A673 (cell line): ENCODE data around the gene POU2AF1.

ENCODE experiments used
- EZH2 ChIP-seq: fragments of 200-600 bp; sonication (generic); IDR thresholded peaks from 2 replicates; pipeline ENCODE4 v1.6.1; 2017; ENCODE audit warnings: borderline replicate concordance, low read depth, mild to moderate bottlenecking, mixed read lengths, antibody characterized with exemption, low read length; ENCODE audit not compliant: poor library complexity, severe bottlenecking
- TF ChIP-seq, protein P1 (sequence below): fragments of 300-800, 200-600 bp; sonication (generic); conservative IDR thresholded peaks from 2 replicates; pipeline ENCODE4 v1.5.1; 2017; ENCODE audit warnings: low read depth, mild to moderate bottlenecking, antibody characterized with exemption, low read length, moderate library complexity, mixed read lengths

- TF ChIP-seq, protein P1, sequence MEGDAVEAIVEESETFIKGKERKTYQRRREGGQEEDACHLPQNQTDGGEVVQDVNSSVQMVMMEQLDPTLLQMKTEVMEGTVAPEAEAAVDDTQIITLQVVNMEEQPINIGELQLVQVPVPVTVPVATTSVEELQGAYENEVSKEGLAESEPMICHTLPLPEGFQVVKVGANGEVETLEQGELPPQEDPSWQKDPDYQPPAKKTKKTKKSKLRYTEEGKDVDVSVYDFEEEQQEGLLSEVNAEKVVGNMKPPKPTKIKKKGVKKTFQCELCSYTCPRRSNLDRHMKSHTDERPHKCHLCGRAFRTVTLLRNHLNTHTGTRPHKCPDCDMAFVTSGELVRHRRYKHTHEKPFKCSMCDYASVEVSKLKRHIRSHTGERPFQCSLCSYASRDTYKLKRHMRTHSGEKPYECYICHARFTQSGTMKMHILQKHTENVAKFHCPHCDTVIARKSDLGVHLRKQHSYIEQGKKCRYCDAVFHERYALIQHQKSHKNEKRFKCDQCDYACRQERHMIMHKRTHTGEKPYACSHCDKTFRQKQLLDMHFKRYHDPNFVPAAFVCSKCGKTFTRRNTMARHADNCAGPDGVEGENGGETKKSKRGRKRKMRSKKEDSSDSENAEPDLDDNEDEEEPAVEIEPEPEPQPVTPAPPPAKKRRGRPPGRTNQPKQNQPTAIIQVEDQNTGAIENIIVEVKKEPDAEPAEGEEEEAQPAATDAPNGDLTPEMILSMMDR, result no peak
- no peak for TF ChIP-seq EZH2
Observed at GRCh38 chr11:111329306-111330204, 49.5 kb downstream of the POU2AF1 start.
